HEK293 (cell line): Measurements from ENCODE around the gene FAM181B.

Experiments used
- ZNF121 ChIP-seq: fragments of 450-650 bp; formaldehyde crosslinking; IDR thresholded peaks from 2 replicates; pipeline ENCODE4 v1.5.1; 2016; ENCODE audit warnings: missing biosample characterization, missing genetic modification characterization
- ZNF416 ChIP-seq: fragments of 450-650 bp; formaldehyde crosslinking; IDR thresholded peaks from 2 replicates; pipeline ENCODE4 v1.5.1; 2016; ENCODE audit warnings: missing biosample characterization, missing genetic modification characterization
- ZNF600 ChIP-seq: fragments of 450-650 bp; formaldehyde crosslinking; IDR thresholded peaks from 2 replicates; pipeline ENCODE4 v1.5.1; 2016; ENCODE audit warnings: missing biosample characterization, missing genetic modification characterization
- ZSCAN30 ChIP-seq: fragments of 450-650 bp; IDR thresholded peaks from 2 replicates; pipeline ENCODE4 v1.5.1; 2018; ENCODE audit warnings: missing biosample characterization, mild to moderate bottlenecking, missing genetic modification characterization, moderate library complexity
- TF ChIP-seq, protein P1 (sequence below): fragments of 450-650 bp; formaldehyde crosslinking; IDR thresholded peaks from 2 replicates; pipeline ENCODE4 v1.5.1; 2016; ENCODE audit warnings: missing biosample characterization, missing genetic modification characterization
- TF ChIP-seq, protein P2 (sequence below): fragments of 450-650 bp; formaldehyde crosslinking; IDR thresholded peaks from 2 replicates; pipeline ENCODE4 v1.5.1; 2016; ENCODE audit warnings: missing biosample characterization, missing genetic modification characterization
- TF ChIP-seq, protein P3 (sequence below): IDR thresholded peaks from 2 replicates; pipeline ENCODE4 v1.6.1; 2011; ENCODE audit warnings: mild to moderate bottlenecking, low read depth, low read length, borderline replicate concordance
- TF ChIP-seq, protein P4 (sequence below): fragments of 450-650 bp; formaldehyde crosslinking; IDR thresholded peaks from 2 replicates; pipeline ENCODE4 v1.5.1; 2016; ENCODE audit warnings: missing biosample characterization, missing genetic modification characterization, borderline replicate concordance
- TF ChIP-seq, protein P5 (sequence below): fragments of 450-650 bp; formaldehyde crosslinking; IDR thresholded peaks from 2 replicates; pipeline ENCODE4 v1.5.1; 2017; ENCODE audit warnings: missing biosample characterization, missing genetic modification characterization

DNA sequence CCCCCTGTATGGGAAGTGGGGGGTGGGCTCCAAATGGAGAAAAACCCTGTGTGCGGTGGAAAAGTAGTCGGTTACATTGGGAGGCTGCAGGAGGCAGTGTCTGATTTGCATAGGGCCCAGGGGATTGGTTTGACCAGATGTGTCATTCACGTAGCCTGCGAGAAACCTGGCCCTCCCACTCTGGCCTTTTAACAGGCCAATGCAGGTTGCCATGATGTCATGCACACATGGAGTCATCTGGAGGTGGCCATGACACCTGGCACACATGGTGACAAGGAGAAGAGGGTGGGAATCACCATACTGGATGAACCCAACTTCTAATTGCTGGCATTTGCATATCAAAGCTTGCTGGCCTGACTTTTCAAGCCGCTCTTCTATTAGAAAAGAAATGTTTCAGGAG lies 50.6 kb downstream of the FAM181B start:
- TF ChIP-seq ZNF121 (tag by site-specific recombination) (no peak), ZNF416 (tag by site-specific recombination) (no peak), ZSCAN30 (no peak), ZNF600 (tag by site-specific recombination) (no peak)
- TF ChIP-seq, protein P1, sequence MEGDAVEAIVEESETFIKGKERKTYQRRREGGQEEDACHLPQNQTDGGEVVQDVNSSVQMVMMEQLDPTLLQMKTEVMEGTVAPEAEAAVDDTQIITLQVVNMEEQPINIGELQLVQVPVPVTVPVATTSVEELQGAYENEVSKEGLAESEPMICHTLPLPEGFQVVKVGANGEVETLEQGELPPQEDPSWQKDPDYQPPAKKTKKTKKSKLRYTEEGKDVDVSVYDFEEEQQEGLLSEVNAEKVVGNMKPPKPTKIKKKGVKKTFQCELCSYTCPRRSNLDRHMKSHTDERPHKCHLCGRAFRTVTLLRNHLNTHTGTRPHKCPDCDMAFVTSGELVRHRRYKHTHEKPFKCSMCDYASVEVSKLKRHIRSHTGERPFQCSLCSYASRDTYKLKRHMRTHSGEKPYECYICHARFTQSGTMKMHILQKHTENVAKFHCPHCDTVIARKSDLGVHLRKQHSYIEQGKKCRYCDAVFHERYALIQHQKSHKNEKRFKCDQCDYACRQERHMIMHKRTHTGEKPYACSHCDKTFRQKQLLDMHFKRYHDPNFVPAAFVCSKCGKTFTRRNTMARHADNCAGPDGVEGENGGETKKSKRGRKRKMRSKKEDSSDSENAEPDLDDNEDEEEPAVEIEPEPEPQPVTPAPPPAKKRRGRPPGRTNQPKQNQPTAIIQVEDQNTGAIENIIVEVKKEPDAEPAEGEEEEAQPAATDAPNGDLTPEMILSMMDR (tag by site-specific recombination) = no peak
- TF ChIP-seq, protein P2, sequence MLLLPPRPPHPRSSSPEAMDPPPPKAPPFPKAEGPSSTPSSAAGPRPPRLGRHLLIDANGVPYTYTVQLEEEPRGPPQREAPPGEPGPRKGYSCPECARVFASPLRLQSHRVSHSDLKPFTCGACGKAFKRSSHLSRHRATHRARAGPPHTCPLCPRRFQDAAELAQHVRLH (tag by site-specific recombination) = no peak
- TF ChIP-seq, protein P3, sequence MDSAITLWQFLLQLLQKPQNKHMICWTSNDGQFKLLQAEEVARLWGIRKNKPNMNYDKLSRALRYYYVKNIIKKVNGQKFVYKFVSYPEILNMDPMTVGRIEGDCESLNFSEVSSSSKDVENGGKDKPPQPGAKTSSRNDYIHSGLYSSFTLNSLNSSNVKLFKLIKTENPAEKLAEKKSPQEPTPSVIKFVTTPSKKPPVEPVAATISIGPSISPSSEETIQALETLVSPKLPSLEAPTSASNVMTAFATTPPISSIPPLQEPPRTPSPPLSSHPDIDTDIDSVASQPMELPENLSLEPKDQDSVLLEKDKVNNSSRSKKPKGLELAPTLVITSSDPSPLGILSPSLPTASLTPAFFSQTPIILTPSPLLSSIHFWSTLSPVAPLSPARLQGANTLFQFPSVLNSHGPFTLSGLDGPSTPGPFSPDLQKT = no peak
- TF ChIP-seq, protein P4, sequence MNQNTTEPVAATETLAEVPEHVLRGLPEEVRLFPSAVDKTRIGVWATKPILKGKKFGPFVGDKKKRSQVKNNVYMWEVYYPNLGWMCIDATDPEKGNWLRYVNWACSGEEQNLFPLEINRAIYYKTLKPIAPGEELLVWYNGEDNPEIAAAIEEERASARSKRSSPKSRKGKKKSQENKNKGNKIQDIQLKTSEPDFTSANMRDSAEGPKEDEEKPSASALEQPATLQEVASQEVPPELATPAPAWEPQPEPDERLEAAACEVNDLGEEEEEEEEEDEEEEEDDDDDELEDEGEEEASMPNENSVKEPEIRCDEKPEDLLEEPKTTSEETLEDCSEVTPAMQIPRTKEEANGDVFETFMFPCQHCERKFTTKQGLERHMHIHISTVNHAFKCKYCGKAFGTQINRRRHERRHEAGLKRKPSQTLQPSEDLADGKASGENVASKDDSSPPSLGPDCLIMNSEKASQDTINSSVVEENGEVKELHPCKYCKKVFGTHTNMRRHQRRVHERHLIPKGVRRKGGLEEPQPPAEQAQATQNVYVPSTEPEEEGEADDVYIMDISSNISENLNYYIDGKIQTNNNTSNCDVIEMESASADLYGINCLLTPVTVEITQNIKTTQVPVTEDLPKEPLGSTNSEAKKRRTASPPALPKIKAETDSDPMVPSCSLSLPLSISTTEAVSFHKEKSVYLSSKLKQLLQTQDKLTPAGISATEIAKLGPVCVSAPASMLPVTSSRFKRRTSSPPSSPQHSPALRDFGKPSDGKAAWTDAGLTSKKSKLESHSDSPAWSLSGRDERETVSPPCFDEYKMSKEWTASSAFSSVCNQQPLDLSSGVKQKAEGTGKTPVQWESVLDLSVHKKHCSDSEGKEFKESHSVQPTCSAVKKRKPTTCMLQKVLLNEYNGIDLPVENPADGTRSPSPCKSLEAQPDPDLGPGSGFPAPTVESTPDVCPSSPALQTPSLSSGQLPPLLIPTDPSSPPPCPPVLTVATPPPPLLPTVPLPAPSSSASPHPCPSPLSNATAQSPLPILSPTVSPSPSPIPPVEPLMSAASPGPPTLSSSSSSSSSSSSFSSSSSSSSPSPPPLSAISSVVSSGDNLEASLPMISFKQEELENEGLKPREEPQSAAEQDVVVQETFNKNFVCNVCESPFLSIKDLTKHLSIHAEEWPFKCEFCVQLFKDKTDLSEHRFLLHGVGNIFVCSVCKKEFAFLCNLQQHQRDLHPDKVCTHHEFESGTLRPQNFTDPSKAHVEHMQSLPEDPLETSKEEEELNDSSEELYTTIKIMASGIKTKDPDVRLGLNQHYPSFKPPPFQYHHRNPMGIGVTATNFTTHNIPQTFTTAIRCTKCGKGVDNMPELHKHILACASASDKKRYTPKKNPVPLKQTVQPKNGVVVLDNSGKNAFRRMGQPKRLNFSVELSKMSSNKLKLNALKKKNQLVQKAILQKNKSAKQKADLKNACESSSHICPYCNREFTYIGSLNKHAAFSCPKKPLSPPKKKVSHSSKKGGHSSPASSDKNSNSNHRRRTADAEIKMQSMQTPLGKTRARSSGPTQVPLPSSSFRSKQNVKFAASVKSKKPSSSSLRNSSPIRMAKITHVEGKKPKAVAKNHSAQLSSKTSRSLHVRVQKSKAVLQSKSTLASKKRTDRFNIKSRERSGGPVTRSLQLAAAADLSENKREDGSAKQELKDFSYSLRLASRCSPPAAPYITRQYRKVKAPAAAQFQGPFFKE (tag by site-specific recombination) = no peak
- TF ChIP-seq, protein P5, sequence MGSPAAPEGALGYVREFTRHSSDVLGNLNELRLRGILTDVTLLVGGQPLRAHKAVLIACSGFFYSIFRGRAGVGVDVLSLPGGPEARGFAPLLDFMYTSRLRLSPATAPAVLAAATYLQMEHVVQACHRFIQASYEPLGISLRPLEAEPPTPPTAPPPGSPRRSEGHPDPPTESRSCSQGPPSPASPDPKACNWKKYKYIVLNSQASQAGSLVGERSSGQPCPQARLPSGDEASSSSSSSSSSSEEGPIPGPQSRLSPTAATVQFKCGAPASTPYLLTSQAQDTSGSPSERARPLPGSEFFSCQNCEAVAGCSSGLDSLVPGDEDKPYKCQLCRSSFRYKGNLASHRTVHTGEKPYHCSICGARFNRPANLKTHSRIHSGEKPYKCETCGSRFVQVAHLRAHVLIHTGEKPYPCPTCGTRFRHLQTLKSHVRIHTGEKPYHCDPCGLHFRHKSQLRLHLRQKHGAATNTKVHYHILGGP (tag by site-specific recombination) = no peak
